H9 (cell line): Measurements from ENCODE around the gene MED22. TPM values are rescaled to one million over a fixed set of nuclear protein-coding genes. Genes with fewer than 3 reads are reported as not detected.

ENCODE experiments used
- DNase-seq: peaks from one replicate; pipeline ENCODE4 v3.0.0-alpha.2; 2017
- H2AFZ ChIP-seq: one replicate; pipeline ENCODE4 v1.6.1; 2013; ENCODE audit warnings: mild to moderate bottlenecking, low read length, control low read depth, moderate library complexity
- H2AK5ac ChIP-seq: 2 replicates; pipeline ENCODE4 v1.6.1; 2013; ENCODE audit warnings: low read length, control low read depth, mixed read lengths; ENCODE audit not compliant: insufficient read length
- H2BK120ac ChIP-seq: one replicate; pipeline ENCODE4 v1.6.1; 2013; ENCODE audit warnings: low read depth, mild to moderate bottlenecking, low read length, control low read depth, inconsistent platforms; ENCODE audit not compliant: poor library complexity, severe bottlenecking
- H2BK12ac ChIP-seq: 2 replicates; pipeline ENCODE4 v1.6.1; 2013; ENCODE audit warnings: low read length, control low read depth, mixed read lengths, low read depth; ENCODE audit not compliant: insufficient read length
- H2BK15ac ChIP-seq: 2 replicates; pipeline ENCODE4 v1.6.1; 2013; ENCODE audit warnings: low read depth, low read length, control low read depth
- H2BK20ac ChIP-seq: one replicate; pipeline ENCODE4 v1.6.1; 2013; ENCODE audit warnings: low read depth, mild to moderate bottlenecking, low read length, control low read depth, inconsistent platforms; ENCODE audit not compliant: poor library complexity, severe bottlenecking
- H2BK5ac ChIP-seq: 2 replicates; pipeline ENCODE4 v1.6.1; 2013; ENCODE audit warnings: low read length, control low read depth, mixed read lengths; ENCODE audit not compliant: insufficient read length
- H3K14ac ChIP-seq: 2 replicates; pipeline ENCODE4 v1.6.1; 2013; ENCODE audit warnings: low read length, control low read depth; ENCODE audit not compliant: insufficient read depth
- H3K18ac ChIP-seq: 2 replicates; pipeline ENCODE4 v1.6.1; 2013; ENCODE audit warnings: low read depth, mild to moderate bottlenecking, mixed read lengths, low read length, control low read depth; ENCODE audit not compliant: insufficient read length
- H3K23ac ChIP-seq: 2 replicates; pipeline ENCODE4 v1.6.1; 2013; ENCODE audit warnings: low read length, control low read depth, mixed read lengths, low read depth; ENCODE audit not compliant: insufficient read length
- H3K23me2 ChIP-seq: 2 replicates; pipeline ENCODE4 v1.6.1; 2013; ENCODE audit warnings: low read depth, mild to moderate bottlenecking, mixed read lengths, low read length, control low read depth; ENCODE audit not compliant: insufficient read length, poor library complexity, severe bottlenecking
- H3K27ac ChIP-seq: 2 replicates; pipeline ENCODE4 v1.5.1; 2013; ENCODE audit warnings: low read length, control low read depth, mixed read lengths, low read depth; ENCODE audit not compliant: insufficient read length
- H3K27me3 ChIP-seq: 2 replicates; pipeline ENCODE4 v1.6.1; 2013; ENCODE audit warnings: low read length, control low read depth, inconsistent platforms; ENCODE audit not compliant: insufficient read depth
- H3K4ac ChIP-seq: 2 replicates; pipeline ENCODE4 v1.6.1; 2013; ENCODE audit warnings: low read depth, mild to moderate bottlenecking, control low read depth, inconsistent platforms, low read length, moderate library complexity
- H3K4me1 ChIP-seq: 2 replicates; pipeline ENCODE4 v1.6.1; 2013; ENCODE audit warnings: low read length, control low read depth, inconsistent platforms; ENCODE audit not compliant: insufficient read depth
- H3K4me2 ChIP-seq: 2 replicates; pipeline ENCODE4 v1.6.1; 2013; ENCODE audit warnings: low read length, control low read depth, mixed read lengths; ENCODE audit not compliant: insufficient read length, insufficient read depth
- H3K56ac ChIP-seq: 2 replicates; pipeline ENCODE4 v1.6.1; 2013; ENCODE audit warnings: low read depth, mild to moderate bottlenecking, mixed read lengths, low read length, control low read depth; ENCODE audit not compliant: insufficient read length
- H3K79me1 ChIP-seq: 2 replicates; pipeline ENCODE4 v1.6.1; 2013; ENCODE audit warnings: low read depth, mild to moderate bottlenecking, moderate library complexity, low read length, control low read depth, inconsistent platforms; ENCODE audit not compliant: insufficient read depth, poor library complexity, severe bottlenecking
- H3K79me2 ChIP-seq: 2 replicates; pipeline ENCODE4 v1.6.1; 2013; ENCODE audit warnings: low read length, control low read depth, inconsistent platforms; ENCODE audit not compliant: insufficient read depth
- H3K9ac ChIP-seq: 2 replicates; pipeline ENCODE4 v1.6.1; 2013; ENCODE audit warnings: low read length, control low read depth, mixed read lengths; ENCODE audit not compliant: insufficient read length; ENCODE audit errors: extremely low read depth
- H3K9me3 ChIP-seq: one replicate; pipeline ENCODE4 v1.6.1; 2013; ENCODE audit warnings: low read depth, low read length, inconsistent platforms; ENCODE audit not compliant: control insufficient read depth
- H3T11ph ChIP-seq: one replicate; pipeline ENCODE4 v1.6.1; 2013; ENCODE audit warnings: mild to moderate bottlenecking, low read length, control low read depth, inconsistent platforms
- H4K20me1 ChIP-seq: one replicate; pipeline ENCODE4 v1.6.1; 2013; ENCODE audit not compliant: control insufficient read depth, insufficient read length, insufficient read depth
- H4K5ac ChIP-seq: 2 replicates; pipeline ENCODE4 v1.6.1; 2013; ENCODE audit warnings: low read depth, mild to moderate bottlenecking, mixed read lengths, low read length, control low read depth; ENCODE audit not compliant: insufficient read length
- H4K8ac ChIP-seq: replicated peaks from 2 replicates; pipeline ENCODE4 v1.6.1; 2013; ENCODE audit warnings: low read length, control low read depth, mixed read lengths, low read depth; ENCODE audit not compliant: insufficient read length
- H4K91ac ChIP-seq: 2 replicates; pipeline ENCODE4 v1.6.1; 2013; ENCODE audit warnings: low read depth, mild to moderate bottlenecking, moderate library complexity, mixed read lengths, low read length, control low read depth; ENCODE audit not compliant: insufficient read length
- H3K27ac Mint-ChIP-seq, 3 experiments: 2 replicates in 2 of 3; 3 replicates in 1 of 3; pipeline ENCODE4 v1.8.0; 2020 to 2021; ENCODE audit warnings: mixed read lengths in 3 of 3, mild to moderate bottlenecking in 1 of 3, moderate library complexity in 1 of 3
- H3K27me3 Mint-ChIP-seq: 2 replicates; pipeline ENCODE4 v1.8.0; 2021; ENCODE audit warnings: low read depth, mild to moderate bottlenecking, moderate library complexity, mixed read lengths
- H3K36me3 Mint-ChIP-seq, 3 experiments: 2 replicates in 2 of 3; 3 replicates in 1 of 3; pipeline ENCODE4 v1.8.0; 2020 to 2021; ENCODE audit warnings: low read depth in 3 of 3, mixed read lengths in 3 of 3; ENCODE audit not compliant: insufficient read depth in 1 of 3
- H3K4me1 Mint-ChIP-seq, 2 experiments: 2 replicates each; pipeline ENCODE4 v1.8.0; 2020; ENCODE audit warnings: mixed read lengths in 2 of 2
- H3K4me3 Mint-ChIP-seq, 2 experiments: 2 replicates in 1 of 2; 3 replicates in 1 of 2; pipeline ENCODE4 v1.8.0; 2020 to 2021; ENCODE audit warnings: mild to moderate bottlenecking in 2 of 2, mixed read lengths in 2 of 2, moderate library complexity in 1 of 2
- H3K9me3 Mint-ChIP-seq, 2 experiments: 2 replicates in 1 of 2; 3 replicates in 1 of 2; pipeline ENCODE4 v1.8.0; 2020; ENCODE audit warnings: mild to moderate bottlenecking in 2 of 2, mixed read lengths in 2 of 2, moderate library complexity in 1 of 2
- CTCF ChIP-seq: fragments of 200-600 bp; sonication (generic); conservative IDR thresholded peaks from 3 replicates; pipeline ENCODE4 v1.8.0; 2021; ENCODE audit warnings: antibody characterized with exemption, mild to moderate bottlenecking
- WGBS: extraction: QIAGEN DNeasy Blood & Tissue Kit; methylation state at CpG from one replicate; pipeline ENCODE4 v1.1.7; 2013; ENCODE audit warnings: missing lambda C conversion rate, low lambda C conversion rate, mixed read lengths; ENCODE audit not compliant: insufficient read length; ENCODE audit errors: extremely low coverage; 5-methylcytosine and 5-hydroxymethylcytosine counted together
- total RNA-seq: library from RNA; stranded (reverse); gene quantifications from 2 replicates; pipeline ENCODE4 v1.2.1, GENCODE V29; 2021

The MED22 gene
- total RNA-seq, 1 experiment from 2014 or later, result 60.1 TPM

- Histone ChIP-seq H3K27me3 (no peaks in the 10 kb centered on the region), H3K4me1 (no peaks in the 10 kb centered on the region), H3K9ac (no peak overlapping the region), H3K27ac (no peak overlapping the region), H4K91ac (no peak overlapping the region), H2BK120ac (no peak overlapping the region), H2BK12ac (no peak overlapping the region), H3K4ac (no peak overlapping the region), H4K8ac (no peak overlapping the region), H2BK15ac (no peak overlapping the region), H2BK5ac (no peak overlapping the region), H2BK20ac (no peak overlapping the region), H3K56ac (no peak overlapping the region), H3K14ac (no peak overlapping the region), H3K23me2 (peaks cover 3% of the 10 kb centered on the region), H4K20me1 (no peaks in the 10 kb centered on the region), H2AK5ac (no peak overlapping the region), H3K79me2 (peaks cover 3% of the 10 kb centered on the region; the same call in 1 of the 2 replicates), H4K5ac (no peak overlapping the region), H3K79me1 (no peaks in the 10 kb centered on the region), H3K9me3 (no peaks in the 10 kb centered on the region), H3K18ac (no peak overlapping the region), H3K23ac (no peak overlapping the region), H2AFZ (no peak overlapping the region), H3T11ph (no peak overlapping the region), H3K4me2 (no peak overlapping the region)
- WGBS, result no CpG with 5 or more reads among the region's 57 CpGs
- Mint-ChIP-seq H3K4me3 (no peak overlapping the region), H3K4me1 (peaks cover 18 to 20% of the 10 kb centered on the region in 2 experiments), H3K36me3 (peaks cover 34 to 59% (median 57%) of the 10 kb centered on the region in 3 experiments), H3K9me3 (peaks cover 12 to 16% of the 10 kb centered on the region in 2 experiments), H3K27ac (0 out of 7 replicates have a peak overlapping the region, but pooled peaks of 1 of the 3 experiments have one; percentile 43), H3K27me3 (peaks cover 5% of the 10 kb centered on the region)
- DNase-seq, result peak; percentile 28
- no peak for TF ChIP-seq CTCF
Observed at GRCh38 chr9:133331641-133332380, 16.1 kb downstream of the MED22 start.
